IMR-90 (cell line): ENCODE data around the gene CD300H. TPM values are rescaled to one million over a fixed set of nuclear protein-coding genes. Genes with fewer than 3 reads are reported as not detected.

Experiments
- ATAC-seq: fragments of 200-7000 bp; cut with Tn5 transposase; 2 replicates; pipeline ENCODE4 v1.9.1; 2020; ENCODE audit warnings: low read depth, mild to moderate bottlenecking, moderate library complexity
- BruUV-seq: library from RNA; stranded (reverse); fragments of 400-500 nt; replicated peaks from 2 replicates; lab custom pipeline; 2021; lab: Mats Ljungman, UMichigan
- CTCF ChIA-PET: fragments of 300-600 bp; formaldehyde crosslinking; extraction: SDS; loops from one replicate; lab custom pipeline; 2021; ENCODE audit warnings: antibody characterized with exemption; lab: Yijun Ruan, JAX
- POLR2A ChIA-PET: fragments of 300-600 bp; sonication (Branson Sonifier 250); formaldehyde crosslinking; loops from one replicate; lab custom pipeline; 2022; ENCODE audit warnings: antibody characterized with exemption; ENCODE audit not compliant: unreplicated experiment; lab: Charles Lee
- DNase-seq: peaks from one replicate; pipeline ENCODE4 v3.0.0; 2013
- H2AFZ ChIP-seq: replicated peaks from 2 replicates; pipeline ENCODE3; 2013; ENCODE audit warnings: low read length, mild to moderate bottlenecking; ENCODE audit not compliant: poor library complexity
- H2AK5ac ChIP-seq: 2 replicates; pipeline ENCODE4 v1.6.1; 2013; ENCODE audit warnings: low read depth, low read length, inconsistent platforms
- H2AK9ac ChIP-seq: replicated peaks from 2 replicates; pipeline ENCODE3; 2013; ENCODE audit warnings: mild to moderate bottlenecking, low read depth, low read length, moderate library complexity; ENCODE audit not compliant: poor library complexity
- H2BK120ac ChIP-seq: 2 replicates; pipeline ENCODE4 v1.6.1; 2013; ENCODE audit warnings: low read depth, low read length, inconsistent platforms
- H2BK15ac ChIP-seq: 3 replicates; pipeline ENCODE4 v1.6.1; 2013; ENCODE audit warnings: low read depth, low read length, inconsistent platforms
- H2BK20ac ChIP-seq: 2 replicates; pipeline ENCODE4 v1.6.1; 2013; ENCODE audit warnings: low read depth, mild to moderate bottlenecking, inconsistent platforms, low read length, moderate library complexity
- H2BK5ac ChIP-seq: 2 replicates; pipeline ENCODE4 v1.6.1; 2013; ENCODE audit warnings: mild to moderate bottlenecking, low read depth, low read length, inconsistent platforms; ENCODE audit not compliant: poor library complexity, severe bottlenecking
- H3K14ac ChIP-seq: replicated peaks from 2 replicates; pipeline ENCODE4 v1.6.1; 2013; ENCODE audit warnings: low read depth, low read length, inconsistent platforms
- H3K18ac ChIP-seq: 2 replicates; pipeline ENCODE4 v1.6.1; 2013; ENCODE audit warnings: low read depth, low read length, control low read depth
- H3K23ac ChIP-seq: 2 replicates; pipeline ENCODE4 v1.6.1; 2013; ENCODE audit warnings: low read depth, low read length, inconsistent platforms
- H3K27ac ChIP-seq: 2 replicates; pipeline ENCODE4 v1.5.1; 2013; ENCODE audit warnings: mild to moderate bottlenecking, control low read depth, low read length; ENCODE audit not compliant: insufficient read depth
- H3K27me3 ChIP-seq: 2 replicates; pipeline ENCODE4 v1.6.1; 2013; ENCODE audit warnings: low read length; ENCODE audit not compliant: control insufficient read depth, insufficient read depth
- H3K36me3 ChIP-seq: 2 replicates; pipeline ENCODE4 v1.6.1; 2013; ENCODE audit warnings: low read length, mixed read lengths; ENCODE audit not compliant: control insufficient read depth, insufficient read depth
- H3K4ac ChIP-seq: 2 replicates; pipeline ENCODE4 v1.6.1; 2013; ENCODE audit warnings: low read depth, low read length, inconsistent platforms
- H3K4me1 ChIP-seq: 2 replicates; pipeline ENCODE4 v1.6.1; 2013; ENCODE audit warnings: low read length, mixed read lengths; ENCODE audit not compliant: control insufficient read depth, insufficient read depth
- H3K4me2 ChIP-seq: 2 replicates; pipeline ENCODE4 v1.6.1; 2013; ENCODE audit warnings: low read depth, mild to moderate bottlenecking, control low read depth, low read length, moderate library complexity
- H3K4me3 ChIP-seq: 2 replicates; pipeline ENCODE4 v1.5.1; 2013; ENCODE audit warnings: low read depth, mild to moderate bottlenecking, control low read depth, low read length, moderate library complexity; ENCODE audit not compliant: insufficient read depth
- H3K56ac ChIP-seq: 2 replicates; pipeline ENCODE4 v1.6.1; 2013; ENCODE audit warnings: low read length, inconsistent platforms; ENCODE audit not compliant: insufficient read depth; ENCODE audit errors: extremely low read depth
- H3K79me1 ChIP-seq, 2 experiments: 2 replicates each; pipeline ENCODE4 v1.6.1; 2013; ENCODE audit warnings: low read length in 2 of 2, inconsistent platforms in 1 of 2, low read depth in 1 of 2
- H3K9ac ChIP-seq: 2 replicates; pipeline ENCODE4 v1.6.1; 2013; ENCODE audit warnings: low read depth, low read length, control low read depth
- H3K9me1 ChIP-seq: 2 replicates; pipeline ENCODE4 v1.6.1; 2013; ENCODE audit warnings: low read length, inconsistent platforms; ENCODE audit not compliant: insufficient read depth
- H3K9me3 ChIP-seq: 2 replicates; pipeline ENCODE4 v1.6.1; 2013; ENCODE audit warnings: low read length; ENCODE audit not compliant: control insufficient read depth, insufficient read depth
- H4K20me1 ChIP-seq: 2 replicates; pipeline ENCODE4 v1.6.1; 2013; ENCODE audit warnings: low read length, inconsistent platforms; ENCODE audit not compliant: insufficient read depth
- H4K5ac ChIP-seq: 2 replicates; pipeline ENCODE4 v1.6.1; 2013; ENCODE audit warnings: mild to moderate bottlenecking, low read depth, low read length, control low read depth
- H4K8ac ChIP-seq, 2 experiments: 2 replicates each; pipeline ENCODE4 v1.6.1; 2013; ENCODE audit warnings: low read depth in 2 of 2, low read length in 2 of 2, control low read depth in 1 of 2, inconsistent platforms in 1 of 2
- H4K91ac ChIP-seq: 2 replicates; pipeline ENCODE4 v1.6.1; 2013; ENCODE audit warnings: low read depth, low read length, inconsistent platforms; ENCODE audit not compliant: insufficient read depth
- CTCF ChIP-seq: conservative IDR thresholded peaks from 2 replicates; pipeline ENCODE4 v1.5.1; 2012; ENCODE audit warnings: mild to moderate bottlenecking, low read depth, low read length, improper control_type of control experiment
- FOS ChIP-seq: fragments of 150-350 bp; IDR thresholded peaks from 2 replicates; pipeline ENCODE4 v1.6.1; 2016; ENCODE audit warnings: low read depth, low read length
- MAZ ChIP-seq: IDR thresholded peaks from 2 replicates; pipeline ENCODE4 v1.6.1; 2012; ENCODE audit warnings: low read depth, mild to moderate bottlenecking, low read length, improper control_type of control experiment, moderate library complexity, borderline replicate concordance
- NFE2L2 ChIP-seq: fragments of 150-350 bp; IDR thresholded peaks from 2 replicates; pipeline ENCODE4 v1.6.1; 2016; ENCODE audit warnings: low read depth, mild to moderate bottlenecking, low read length
- WGBS, 2 experiments: methylation state at CpG; one replicate each; pipeline versions ENCODE4 v1.1.5 to v1.1.7; 2013; ENCODE audit warnings: missing lambda C conversion rate in 2 of 2; ENCODE audit not compliant: insufficient read length in 1 of 2; ENCODE audit errors: extremely low coverage in 2 of 2; 5-methylcytosine and 5-hydroxymethylcytosine counted together
- dilution Hi-C: fragments of 300-500 bp; cut with HindIII; formaldehyde crosslinking; loops from one replicate; pipeline ENCODE4 v1.14.3; 2018; ENCODE audit warnings: low sequenced_read_pairs; ENCODE audit not compliant: unreplicated experiment
- in situ Hi-C: fragments of 300-500 bp; cut with MboI; formaldehyde crosslinking; loops from 3 replicates; pipeline ENCODE4 v1.14.3; 2019; ENCODE audit warnings: low sequenced_read_pairs, inconsistent platforms, mixed read lengths
- intact Hi-C: fragments of 100-400 bp; cut with micrococcal nuclease; formaldehyde crosslinking; loops from 2 replicates; pipeline ENCODE4 v1.10.0; 2022
- polyA plus RNA-seq, 3 experiments: library from polyadenylated mRNA; depleted of rRNA; stranded (reverse); fragments of >200 nt; gene quantifications; 2 replicates each; pipeline ENCODE4 v1.2.3, GENCODE V29; 2012; ENCODE audit warnings: low replicate concordance in 1 of 3
- total RNA-seq: library from RNA; depleted of rRNA; stranded (reverse); fragments of >200 nt; gene quantifications from 2 replicates; pipeline ENCODE4 v1.2.3, GENCODE V29; 2012
- TF ChIP-seq, protein P1 (sequence below): fragments of 150-350 bp; IDR thresholded peaks from 2 replicates; pipeline ENCODE4 v1.6.1; 2017; ENCODE audit warnings: mild to moderate bottlenecking, antibody characterized with exemption, low read length, low read depth

Gene CD300H
- total and polyA plus RNA-seq, 2 of the 4 experiments (the other 2 are of a cell fraction) = not detected

- Histone ChIP-seq H3K18ac (no peak overlapping the region), H2AFZ (no peak overlapping the region), H3K36me3 (no peaks in the 10 kb centered on the region), H3K9me3 (peaks cover 40% of the 10 kb centered on the region), H2AK5ac (no peak overlapping the region), H2BK20ac (no peak overlapping the region), H3K4ac (no peak overlapping the region), H4K20me1 (no peaks in the 10 kb centered on the region), H3K27me3 (no peaks in the 10 kb centered on the region), H3K14ac (no peak overlapping the region), H3K4me3 (no peak overlapping the region), H3K4me2 (no peak overlapping the region), H3K23ac (no peak overlapping the region), H4K8ac (no peak overlapping the region), H2BK120ac (no peak overlapping the region), H2BK15ac (no peak overlapping the region), H2BK5ac (no peak overlapping the region), H3K79me1 (no peaks in the 10 kb centered on the region), H3K4me1 (no peaks in the 10 kb centered on the region), H3K56ac (no peak overlapping the region), H3K9me1 (no peaks in the 10 kb centered on the region), H2AK9ac (no peak overlapping the region), H4K5ac (no peak overlapping the region), H3K27ac (no peak overlapping the region), H4K91ac (no peak overlapping the region), H3K9ac (no peak overlapping the region)
- dilution Hi-C loops (no loop called here), in situ Hi-C loops (no loop called here), intact Hi-C loops (no loop called here)
- ChIA-PET POLR2A (no interaction called here), CTCF (no interaction called here)
- WGBS, 2 experiments = 20% methylated on average over 1 of the region's 5 CpGs; no CpG with 5 or more reads in 1 of the 2 experiments
- ATAC-seq (no peak), DNase-seq (no peak)
- no TSS peak for BruUV-seq
- TF ChIP-seq CTCF (no peak), FOS (no peak), NFE2L2 (no peak), MAZ (no peak)
- TF ChIP-seq, protein P1, sequence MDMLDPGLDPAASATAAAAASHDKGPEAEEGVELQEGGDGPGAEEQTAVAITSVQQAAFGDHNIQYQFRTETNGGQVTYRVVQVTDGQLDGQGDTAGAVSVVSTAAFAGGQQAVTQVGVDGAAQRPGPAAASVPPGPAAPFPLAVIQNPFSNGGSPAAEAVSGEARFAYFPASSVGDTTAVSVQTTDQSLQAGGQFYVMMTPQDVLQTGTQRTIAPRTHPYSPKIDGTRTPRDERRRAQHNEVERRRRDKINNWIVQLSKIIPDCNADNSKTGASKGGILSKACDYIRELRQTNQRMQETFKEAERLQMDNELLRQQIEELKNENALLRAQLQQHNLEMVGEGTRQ = no peak
These were observed 38.1 kb downstream of the CD300H start for GRCh38 chr17:74529243-74529642.
